Measurements from ENCODE around the gene STEAP1.

Gene STEAP1

DNA sequence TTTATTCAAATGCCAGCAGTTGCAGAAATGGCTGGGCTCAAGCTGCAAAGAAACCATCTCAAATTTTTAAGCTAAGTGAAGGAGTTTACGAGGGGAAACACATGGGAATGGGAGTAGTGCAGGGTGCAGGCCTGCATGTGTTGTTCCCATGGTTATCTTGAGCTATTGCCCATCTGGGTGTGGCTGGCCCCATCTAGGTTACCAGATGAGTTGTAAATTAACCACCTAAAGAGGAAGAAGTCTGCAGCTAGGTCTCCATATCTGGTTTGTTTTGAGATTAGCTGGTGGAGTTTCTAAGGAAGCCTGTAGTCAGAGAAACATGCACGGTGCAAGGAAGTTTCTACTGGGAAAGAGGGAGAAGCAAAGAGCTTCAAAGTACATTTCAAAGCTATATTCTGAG is 34.0 kb downstream of the STEAP1 start:
- TF ChIP-seq FOXP2 (optimal IDR thresholded peaks at IDR 0.05; ENCODE audit: borderline replicate concordance, extremely low read depth, extremely low read length, insufficient read depth) (no peak), SIN3A (IDR thresholded peaks at IDR 0.05; ENCODE audit: borderline replicate concordance, insufficient read depth, low read length) (no peak), POLR2AphosphoS5 (IDR thresholded peaks at IDR 0.05; ENCODE audit: low read depth, low read length) (no peak), TAF1 (IDR thresholded peaks at IDR 0.05; ENCODE audit: borderline replicate concordance, insufficient read depth, low read length) (no peak)
- TF ChIP-seq, protein P1, sequence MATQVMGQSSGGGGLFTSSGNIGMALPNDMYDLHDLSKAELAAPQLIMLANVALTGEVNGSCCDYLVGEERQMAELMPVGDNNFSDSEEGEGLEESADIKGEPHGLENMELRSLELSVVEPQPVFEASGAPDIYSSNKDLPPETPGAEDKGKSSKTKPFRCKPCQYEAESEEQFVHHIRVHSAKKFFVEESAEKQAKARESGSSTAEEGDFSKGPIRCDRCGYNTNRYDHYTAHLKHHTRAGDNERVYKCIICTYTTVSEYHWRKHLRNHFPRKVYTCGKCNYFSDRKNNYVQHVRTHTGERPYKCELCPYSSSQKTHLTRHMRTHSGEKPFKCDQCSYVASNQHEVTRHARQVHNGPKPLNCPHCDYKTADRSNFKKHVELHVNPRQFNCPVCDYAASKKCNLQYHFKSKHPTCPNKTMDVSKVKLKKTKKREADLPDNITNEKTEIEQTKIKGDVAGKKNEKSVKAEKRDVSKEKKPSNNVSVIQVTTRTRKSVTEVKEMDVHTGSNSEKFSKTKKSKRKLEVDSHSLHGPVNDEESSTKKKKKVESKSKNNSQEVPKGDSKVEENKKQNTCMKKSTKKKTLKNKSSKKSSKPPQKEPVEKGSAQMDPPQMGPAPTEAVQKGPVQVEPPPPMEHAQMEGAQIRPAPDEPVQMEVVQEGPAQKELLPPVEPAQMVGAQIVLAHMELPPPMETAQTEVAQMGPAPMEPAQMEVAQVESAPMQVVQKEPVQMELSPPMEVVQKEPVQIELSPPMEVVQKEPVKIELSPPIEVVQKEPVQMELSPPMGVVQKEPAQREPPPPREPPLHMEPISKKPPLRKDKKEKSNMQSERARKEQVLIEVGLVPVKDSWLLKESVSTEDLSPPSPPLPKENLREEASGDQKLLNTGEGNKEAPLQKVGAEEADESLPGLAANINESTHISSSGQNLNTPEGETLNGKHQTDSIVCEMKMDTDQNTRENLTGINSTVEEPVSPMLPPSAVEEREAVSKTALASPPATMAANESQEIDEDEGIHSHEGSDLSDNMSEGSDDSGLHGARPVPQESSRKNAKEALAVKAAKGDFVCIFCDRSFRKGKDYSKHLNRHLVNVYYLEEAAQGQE (IDR thresholded peaks at IDR 0.05; ENCODE audit: insufficient read depth in 1 of 2, low read depth in 2 of 2, low read length in 2 of 2) = no peak

DNA sequence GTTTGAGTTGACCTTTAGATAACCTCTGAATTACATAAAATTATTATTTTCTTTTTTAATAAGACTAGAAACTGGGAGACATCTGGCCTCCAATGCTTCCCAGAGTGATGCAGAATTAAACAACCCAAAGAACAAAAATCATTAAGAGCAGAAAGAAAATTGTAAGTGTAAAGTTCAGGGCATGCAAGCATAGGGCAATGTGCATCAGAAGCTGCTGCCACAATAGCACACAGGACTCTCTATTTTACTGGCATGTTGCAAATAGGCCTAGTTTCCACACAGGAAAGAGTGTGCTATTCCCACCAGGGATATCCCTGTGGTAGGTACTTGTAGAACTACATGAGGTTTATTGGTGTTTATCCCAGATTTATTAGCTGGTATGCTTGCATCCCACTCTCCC is 36.7 kb downstream of the STEAP1 start:
- TF ChIP-seq POLR2AphosphoS5 (IDR thresholded peaks at IDR 0.05; ENCODE audit: low read depth, low read length) (no peak), TAF1 (IDR thresholded peaks at IDR 0.05; ENCODE audit: borderline replicate concordance, insufficient read depth, low read length) (no peak), SIN3A (IDR thresholded peaks at IDR 0.05; ENCODE audit: borderline replicate concordance, insufficient read depth, low read length) (no peak), FOXP2 (optimal IDR thresholded peaks at IDR 0.05; ENCODE audit: borderline replicate concordance, extremely low read depth, extremely low read length, insufficient read depth) (no peak)
- TF ChIP-seq, protein P1 (IDR thresholded peaks at IDR 0.05; ENCODE audit: insufficient read depth in 1 of 2, low read depth in 2 of 2, low read length in 2 of 2) = no peak

DNA sequence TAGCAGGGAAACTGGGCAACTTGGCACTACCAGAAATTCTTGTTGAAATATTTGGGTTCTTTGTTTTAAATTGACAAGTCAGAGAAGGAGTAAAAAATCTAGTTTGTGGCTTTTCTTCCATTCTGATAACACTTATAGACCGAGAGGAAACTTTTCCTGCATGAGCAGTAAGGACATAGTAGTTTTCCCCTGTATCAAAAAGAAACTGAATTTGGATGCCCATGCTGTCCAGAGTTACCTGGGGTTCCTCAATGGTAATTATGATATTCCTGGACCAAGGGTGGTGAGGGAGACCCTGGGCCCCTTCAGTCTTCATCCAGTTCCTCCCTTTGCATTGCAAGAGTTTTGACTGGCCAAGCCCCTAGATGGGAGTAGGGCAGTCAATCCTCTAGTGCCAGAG is 37.4 kb downstream of the STEAP1 start:
- TF ChIP-seq FOXP2 (optimal IDR thresholded peaks at IDR 0.05; ENCODE audit: borderline replicate concordance, extremely low read depth, extremely low read length, insufficient read depth) = no peak
- TF ChIP-seq, protein P1 (IDR thresholded peaks at IDR 0.05; ENCODE audit: insufficient read depth in 1 of 2, low read depth in 2 of 2, low read length in 2 of 2) = no peak

DNA sequence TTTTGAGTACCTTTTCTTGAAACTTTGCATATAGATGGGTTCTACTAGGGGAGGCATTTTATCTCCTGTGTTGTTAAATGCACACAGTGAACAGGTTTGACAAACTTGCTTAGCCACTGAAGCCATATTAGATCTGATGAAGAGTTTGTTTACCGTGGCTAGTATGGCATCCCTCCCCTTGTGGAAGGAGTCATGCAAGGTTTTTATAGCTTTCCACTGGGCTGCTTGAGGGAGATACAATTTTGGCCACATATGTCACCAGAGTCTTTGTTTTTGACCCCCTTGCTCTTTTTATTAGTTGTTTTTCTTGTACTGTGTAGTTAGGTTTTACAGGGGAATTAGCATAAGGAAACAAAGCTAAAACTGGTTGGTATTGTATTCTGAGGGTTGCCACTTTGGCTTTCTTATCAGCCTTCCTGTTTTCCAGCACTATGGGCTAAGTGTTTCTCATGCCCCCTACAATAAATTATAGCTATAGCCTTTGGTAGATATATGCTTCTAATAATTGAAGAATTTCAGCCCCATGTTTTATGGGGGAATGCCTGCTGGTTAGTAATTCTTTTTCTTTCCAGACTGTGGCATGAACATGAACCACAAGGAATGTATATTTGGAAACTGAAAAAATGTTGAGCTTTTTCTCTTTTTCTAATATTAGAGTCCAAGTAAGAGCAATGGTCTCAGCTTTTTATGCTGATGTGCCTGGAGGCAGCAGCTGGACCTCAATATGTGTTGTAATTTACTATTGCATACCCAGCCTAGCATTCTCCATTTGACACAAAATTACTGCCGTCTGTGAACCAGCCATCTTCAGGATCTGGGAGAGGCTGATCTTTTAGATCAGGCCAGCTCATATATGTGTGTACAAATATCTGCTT is 38.8 kb downstream of the STEAP1 start:
- TF ChIP-seq, protein P1 (IDR thresholded peaks at IDR 0.05; ENCODE audit: insufficient read depth in 1 of 2, low read depth in 2 of 2, low read length in 2 of 2) = no peak
- TF ChIP-seq SIN3A (IDR thresholded peaks at IDR 0.05; ENCODE audit: borderline replicate concordance, insufficient read depth, low read length) (no peak), FOXP2 (optimal IDR thresholded peaks at IDR 0.05; ENCODE audit: borderline replicate concordance, extremely low read depth, extremely low read length, insufficient read depth) (no peak), POLR2AphosphoS5 (IDR thresholded peaks at IDR 0.05; ENCODE audit: low read depth, low read length) (no peak), TAF1 (IDR thresholded peaks at IDR 0.05; ENCODE audit: borderline replicate concordance, insufficient read depth, low read length) (no peak)
